ENCODE results near the gene RHOXF2. TPM values are rescaled to one million over a fixed set of nuclear protein-coding genes. Genes with fewer than 3 reads are reported as not detected.

Gene RHOXF2
- total RNA-seq, 1 experiment from 2014 or later = not detected

DNA sequence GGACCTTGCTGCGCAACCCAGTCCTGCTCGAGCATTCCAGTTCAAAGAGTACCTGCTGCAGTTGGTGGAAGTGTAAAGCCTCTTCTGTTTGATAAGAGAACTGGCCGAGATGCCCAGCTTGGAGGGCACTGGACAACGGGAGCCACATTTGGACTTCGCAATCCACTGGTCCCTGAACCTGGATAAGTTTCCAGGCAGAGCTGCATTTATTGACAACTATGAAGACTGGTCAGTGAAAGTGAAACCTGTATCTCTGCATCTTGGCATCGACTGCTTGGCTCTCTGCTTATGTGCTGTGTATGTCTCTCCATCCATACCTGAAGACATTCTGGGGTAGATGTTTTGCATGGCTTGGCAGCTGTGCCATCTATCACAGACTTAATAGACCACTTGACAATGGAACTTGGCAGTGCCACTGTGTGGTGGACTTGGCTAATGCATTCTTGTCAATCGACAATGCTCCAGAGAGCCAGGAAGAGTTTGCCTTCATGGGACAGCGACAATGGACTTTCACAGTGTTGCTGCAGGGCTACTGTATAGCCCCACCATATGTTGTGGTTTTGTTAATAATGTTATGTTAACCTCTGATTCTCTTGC, 48.7 kb downstream of the RHOXF2 start:
- Histone ChIP-seq H3K27me3 (replicated peaks; ENCODE audit: control insufficient read depth, insufficient read depth, low read length) (no peaks in the 10 kb centered on the region), H3K9me3 (no peaks in the 10 kb centered on the region), H3K4me1 (no peaks in the 10 kb centered on the region), H3K4me3 (ENCODE audit: low read depth, low read length) (no peak overlapping the region), H3K36me3 (ENCODE audit: control insufficient read depth, insufficient read depth, low read length) (no peaks in the 10 kb centered on the region)
- H3K27me3 Mint-ChIP-seq (ENCODE audit: insufficient read depth, unreplicated experiment) = no peaks in the 10 kb centered on the region
- ChIA-PET POLR2A (no interaction called here), CTCF (no interaction called here)
- no peaks in the 10 kb centered on the region for H3K36me3 Mint-ChIP-seq (ENCODE audit: insufficient read depth, unreplicated experiment)
- H3K27ac Mint-ChIP-seq (ENCODE audit: unreplicated experiment) = no peak overlapping the region
- DNase-seq = no peak
- no TSS peak for BruUV-seq (replicated peaks)
- H3K9me3 Mint-ChIP-seq (ENCODE audit: unreplicated experiment) = no peaks in the 10 kb centered on the region
- H3K4me3 Mint-ChIP-seq (ENCODE audit: unreplicated experiment) = no peak overlapping the region
- TF ChIP-seq CTCF (IDR thresholded peaks at IDR 0.05; ENCODE audit: insufficient read depth in 1 of 2, low read depth in 1 of 2, low read length in 1 of 2, severe bottlenecking in 1 of 2, unreplicated experiment in 1 of 2) = no peak
- intact Hi-C loops (cut with micrococcal nuclease; ENCODE audit: unreplicated experiment) = no loop called here
- no peaks in the 10 kb centered on the region for H3K4me1 Mint-ChIP-seq (ENCODE audit: low read depth, unreplicated experiment)

- Mint-ChIP-seq H3K4me1 (ENCODE audit: low read depth, unreplicated experiment) (peaks cover 7% of the 10 kb centered on the region), H3K9me3 (ENCODE audit: unreplicated experiment) (peaks cover 9% of the 10 kb centered on the region), H3K4me3 (ENCODE audit: unreplicated experiment) (peak overlapping the region; percentile 40), H3K27me3 (ENCODE audit: insufficient read depth, unreplicated experiment) (peaks cover 6% of the 10 kb centered on the region), H3K36me3 (ENCODE audit: insufficient read depth, unreplicated experiment) (no peaks in the 10 kb centered on the region), H3K27ac (ENCODE audit: unreplicated experiment) (no peak overlapping the region)
- CTCF ChIA-PET = interaction anchor here (0.5 to 0.6 kb wide), 2 partner anchors 348 to 349 kb away, joined by 3 to 5 read pairs; no protein-coding TSS in a partner anchor
- POLR2A ChIA-PET = no interaction called here
- intact Hi-C loops (cut with micrococcal nuclease; ENCODE audit: unreplicated experiment) = loop anchor here (1.0 kb wide), 1 partner anchor 232 kb away; no protein-coding TSS in a partner anchor
- Histone ChIP-seq H3K27me3 (replicated peaks; ENCODE audit: control insufficient read depth, insufficient read depth, low read length) (no peaks in the 10 kb centered on the region), H3K36me3 (ENCODE audit: control insufficient read depth, insufficient read depth, low read length) (no peaks in the 10 kb centered on the region), H3K9me3 (no peaks in the 10 kb centered on the region), H3K4me3 (ENCODE audit: low read depth, low read length) (no peak overlapping the region), H3K4me1 (no peaks in the 10 kb centered on the region)
- BruUV-seq (replicated peaks) = no TSS peak
- DNase-seq = peak; percentile 52
- TF ChIP-seq CTCF (IDR thresholded peaks at IDR 0.05; ENCODE audit: insufficient read depth in 1 of 2, low read depth in 1 of 2, low read length in 1 of 2, severe bottlenecking in 1 of 2, unreplicated experiment in 1 of 2) = peak; percentile 45 to 68
Observed at GRCh38 chrX:120213438-120214265, 55.2 kb downstream of the RHOXF2 start.

Other genes starting within 250 kb of the RHOXF2 start
- gene NKAP, start 214.9 kb upstream of the RHOXF2 start, total RNA-seq (2022) = 7.2 and 9.5 TPM in 2 replicates
- not detected in 2 replicates for gene RHOXF2B, start 80.9 kb upstream of the RHOXF2 start, total RNA-seq (2022)
- not detected in 2 replicates for gene RHOXF1, start 42.7 kb upstream of the RHOXF2 start, total RNA-seq (2022)
- 16.5 and 17.2 TPM in 2 replicates for gene ZBTB33, start 92.2 kb downstream of the RHOXF2 start, total RNA-seq (2022)
- gene TMEM255A, start 152.8 kb downstream of the RHOXF2 start, total RNA-seq (2022) = 2.9 and 3.8 TPM in 2 replicates
- gene ATP1B4, start 203.5 kb downstream of the RHOXF2 start, total RNA-seq (2022) = not detected in 2 replicates

All from Caco-2 (cell line).